ENCODE data around the gene TTC19.
A peak's percentile ranks its signal among the peaks of the same experiment; 100 is the strongest.

The TTC19 gene

GRCh38 chr17:16003841-16004240 is 4.2 kb downstream of the TTC19 start:
- Histone ChIP-seq H3K36me3 (ENCODE audit: control insufficient read depth in 1 of 2, insufficient read depth in 2 of 2, low read length in 2 of 2) (peaks cover 59 to 71% of the 10 kb centered on the region in 2 donors), H3K27me3 (ENCODE audit: low read depth, low read length) (no peaks in the 10 kb centered on the region), H3K9me3 (ENCODE audit: control insufficient read depth in 1 of 2, low read length in 2 of 2) (no peaks in the 10 kb centered on the region), H3K4me1 (ENCODE audit: control insufficient read depth in 1 of 2, insufficient read depth in 2 of 2, low read length in 2 of 2) (peaks cover 0 to 15% of the 10 kb centered on the region in 2 donors), H3K4me3 (ENCODE audit: low read depth in 1 of 2, low read length in 2 of 2) (no peak overlapping the region), H3K27ac (ENCODE audit: low read length) (no peak overlapping the region)

- no peaks in the 10 kb centered on the region for H3K27me3 ChIP-seq (ENCODE audit: low read depth, low read length)
- peaks cover 0 to 11% of the 10 kb centered on the region in 2 donors for H3K4me1 ChIP-seq (ENCODE audit: control insufficient read depth in 1 of 2, insufficient read depth in 2 of 2, low read length in 2 of 2)
- no peak overlapping the region for H3K27ac ChIP-seq (ENCODE audit: low read length)
- H3K9me3 ChIP-seq (ENCODE audit: control insufficient read depth in 1 of 2, low read length in 2 of 2) = no peaks in the 10 kb centered on the region
- H3K36me3 ChIP-seq (ENCODE audit: control insufficient read depth in 1 of 2, insufficient read depth in 2 of 2, low read length in 2 of 2) = peaks cover 64 to 72% of the 10 kb centered on the region in 2 donors
- H3K4me3 ChIP-seq (ENCODE audit: low read depth in 1 of 2, low read length in 2 of 2) = no peak overlapping the region
Measured at GRCh38 chr17:16005636-16006035, 6.0 kb downstream of the TTC19 start.

GRCh38 chr17:16007439-16007838 is 7.8 kb downstream of the TTC19 start:
- Histone ChIP-seq H3K27me3 (ENCODE audit: low read depth, low read length) (no peaks in the 10 kb centered on the region), H3K4me3 (ENCODE audit: low read depth in 1 of 2, low read length in 2 of 2) (no peak overlapping the region), H3K9me3 (ENCODE audit: control insufficient read depth in 1 of 2, low read length in 2 of 2) (no peaks in the 10 kb centered on the region), H3K4me1 (ENCODE audit: control insufficient read depth in 1 of 2, insufficient read depth in 2 of 2, low read length in 2 of 2) (no peaks in the 10 kb centered on the region), H3K27ac (ENCODE audit: low read length) (no peak overlapping the region), H3K36me3 (ENCODE audit: control insufficient read depth in 1 of 2, insufficient read depth in 2 of 2, low read length in 2 of 2) (peaks cover 61 to 68% of the 10 kb centered on the region in 2 donors)

- Histone ChIP-seq H3K4me1 (ENCODE audit: control insufficient read depth in 1 of 2, insufficient read depth in 2 of 2, low read length in 2 of 2) (no peaks in the 10 kb centered on the region), H3K27ac (ENCODE audit: low read length) (no peak overlapping the region), H3K4me3 (ENCODE audit: low read depth in 1 of 2, low read length in 2 of 2) (no peak overlapping the region), H3K27me3 (ENCODE audit: low read depth, low read length) (no peaks in the 10 kb centered on the region), H3K9me3 (ENCODE audit: control insufficient read depth in 1 of 2, low read length in 2 of 2) (no peaks in the 10 kb centered on the region), H3K36me3 (ENCODE audit: control insufficient read depth in 1 of 2, insufficient read depth in 2 of 2, low read length in 2 of 2) (peaks cover 8 to 19% of the 10 kb centered on the region in 2 donors)
Measured at GRCh38 chr17:16013943-16014407, 14.4 kb downstream of the TTC19 start.

- H3K36me3 ChIP-seq (ENCODE audit: control insufficient read depth in 1 of 2, insufficient read depth in 2 of 2, low read length in 2 of 2) = peaks cover 6 to 14% of the 10 kb centered on the region in 2 donors
- no peak overlapping the region for H3K4me3 ChIP-seq (ENCODE audit: low read depth in 1 of 2, low read length in 2 of 2)
- H3K27me3 ChIP-seq (ENCODE audit: low read depth, low read length) = no peaks in the 10 kb centered on the region
- no peak overlapping the region for H3K27ac ChIP-seq (ENCODE audit: low read length)
- H3K4me1 ChIP-seq (ENCODE audit: control insufficient read depth in 1 of 2, insufficient read depth in 2 of 2, low read length in 2 of 2) = peaks cover 0 to 6% of the 10 kb centered on the region in 2 donors
- H3K9me3 ChIP-seq (ENCODE audit: control insufficient read depth in 1 of 2, low read length in 2 of 2) = no peaks in the 10 kb centered on the region
Measured at GRCh38 chr17:16019347-16019746, 19.7 kb downstream of the TTC19 start.

- Histone ChIP-seq H3K27me3 (ENCODE audit: low read depth, low read length) (no peaks in the 10 kb centered on the region), H3K36me3 (ENCODE audit: control insufficient read depth in 1 of 2, insufficient read depth in 2 of 2, low read length in 2 of 2) (peaks cover 41 to 52% of the 10 kb centered on the region in 2 donors), H3K27ac (ENCODE audit: low read length) (no peak overlapping the region)
Measured at GRCh38 chr17:16023881-16024280, 24.3 kb downstream of the TTC19 start.

GRCh38 chr17:16025202-16025601 is 25.6 kb downstream of the TTC19 start:
- peaks cover 4 to 10% of the 10 kb centered on the region in 2 donors for H3K4me1 ChIP-seq (ENCODE audit: control insufficient read depth in 1 of 2, insufficient read depth in 2 of 2, low read length in 2 of 2)
- peaks cover 50 to 56% of the 10 kb centered on the region in 2 donors for H3K36me3 ChIP-seq (ENCODE audit: control insufficient read depth in 1 of 2, insufficient read depth in 2 of 2, low read length in 2 of 2)
- no peaks in the 10 kb centered on the region for H3K27me3 ChIP-seq (ENCODE audit: low read depth, low read length)
- no peak overlapping the region for H3K27ac ChIP-seq (ENCODE audit: low read length)
- H3K4me3 ChIP-seq (ENCODE audit: low read depth in 1 of 2, low read length in 2 of 2) = no peak overlapping the region
- no peaks in the 10 kb centered on the region for H3K9me3 ChIP-seq (ENCODE audit: control insufficient read depth in 1 of 2, low read length in 2 of 2)

More at GRCh38 chr17:16023881-16024280, 24.3 kb downstream of the TTC19 start:
- H3K4me3 ChIP-seq (ENCODE audit: low read depth in 1 of 2, low read length in 2 of 2) = no peak overlapping the region
- no peaks in the 10 kb centered on the region for H3K9me3 ChIP-seq (ENCODE audit: control insufficient read depth in 1 of 2, low read length in 2 of 2)
- peaks cover 4 to 10% of the 10 kb centered on the region in 2 donors for H3K4me1 ChIP-seq (ENCODE audit: control insufficient read depth in 1 of 2, insufficient read depth in 2 of 2, low read length in 2 of 2)

GRCh38 chr17:16026895-16027294 is 27.3 kb downstream of the TTC19 start:
- H3K27me3 ChIP-seq (ENCODE audit: low read depth, low read length) = no peaks in the 10 kb centered on the region
- peaks cover 52 to 72% of the 10 kb centered on the region in 2 donors for H3K36me3 ChIP-seq (ENCODE audit: control insufficient read depth in 1 of 2, insufficient read depth in 2 of 2, low read length in 2 of 2)
- H3K27ac ChIP-seq (ENCODE audit: low read length) = peak overlapping the region; percentile 89
- H3K4me3 ChIP-seq (ENCODE audit: low read depth in 1 of 2, low read length in 2 of 2) = no peak overlapping the region
- peaks cover 4 to 10% of the 10 kb centered on the region in 2 donors for H3K4me1 ChIP-seq (ENCODE audit: control insufficient read depth in 1 of 2, insufficient read depth in 2 of 2, low read length in 2 of 2)
- no peaks in the 10 kb centered on the region for H3K9me3 ChIP-seq (ENCODE audit: control insufficient read depth in 1 of 2, low read length in 2 of 2)

GRCh38 chr17:16027708-16028584 is 28.3 kb downstream of the TTC19 start:
- Histone ChIP-seq H3K9me3 (ENCODE audit: control insufficient read depth in 1 of 2, low read length in 2 of 2) (no peaks in the 10 kb centered on the region), H3K27ac (ENCODE audit: low read length) (peak overlapping the region; percentile 89), H3K4me3 (ENCODE audit: low read depth in 1 of 2, low read length in 2 of 2) (no peak overlapping the region), H3K36me3 (ENCODE audit: control insufficient read depth in 1 of 2, insufficient read depth in 2 of 2, low read length in 2 of 2) (peaks cover 62 to 76% of the 10 kb centered on the region in 2 donors), H3K4me1 (ENCODE audit: control insufficient read depth in 1 of 2, insufficient read depth in 2 of 2, low read length in 2 of 2) (peaks cover 4 to 5% of the 10 kb centered on the region in 2 donors), H3K27me3 (ENCODE audit: low read depth, low read length) (no peaks in the 10 kb centered on the region)

GRCh38 chr17:16033729-16034349 is 34.2 kb downstream of the TTC19 start:
- Histone ChIP-seq H3K9me3 (ENCODE audit: control insufficient read depth in 1 of 2, low read length in 2 of 2) (no peaks in the 10 kb centered on the region), H3K27me3 (ENCODE audit: low read depth, low read length) (no peaks in the 10 kb centered on the region), H3K36me3 (ENCODE audit: control insufficient read depth in 1 of 2, insufficient read depth in 2 of 2, low read length in 2 of 2) (peaks cover 71 to 73% of the 10 kb centered on the region in 2 donors), H3K4me3 (ENCODE audit: low read depth in 1 of 2, low read length in 2 of 2) (no peak overlapping the region), H3K27ac (ENCODE audit: low read length) (no peak overlapping the region), H3K4me1 (ENCODE audit: control insufficient read depth in 1 of 2, insufficient read depth in 2 of 2, low read length in 2 of 2) (no peaks in the 10 kb centered on the region)

- Histone ChIP-seq H3K27ac (ENCODE audit: low read length) (no peak overlapping the region), H3K36me3 (ENCODE audit: control insufficient read depth in 1 of 2, insufficient read depth in 2 of 2, low read length in 2 of 2) (peaks cover 60 to 75% of the 10 kb centered on the region in 2 donors), H3K9me3 (ENCODE audit: control insufficient read depth in 1 of 2, low read length in 2 of 2) (no peaks in the 10 kb centered on the region), H3K4me3 (ENCODE audit: low read depth in 1 of 2, low read length in 2 of 2) (no peak overlapping the region), H3K4me1 (ENCODE audit: control insufficient read depth in 1 of 2, insufficient read depth in 2 of 2, low read length in 2 of 2) (no peaks in the 10 kb centered on the region), H3K27me3 (ENCODE audit: low read depth, low read length) (no peaks in the 10 kb centered on the region)
Measured at GRCh38 chr17:16036261-16036660, 36.6 kb downstream of the TTC19 start.
